Measurements from ENCODE around the gene HOXA6. TPM values are rescaled to one million over a fixed set of nuclear protein-coding genes. Genes with fewer than 3 reads are reported as not detected.

Gene HOXA6
- total RNA-seq, 1 experiment from 2014 or later, result not detected

- Histone ChIP-seq H2BK15ac (ENCODE audit: low read depth, low read length) (no peak within 1 kb of the TSS), H2AFZ (ENCODE audit: low read length) (no peak within 1 kb of the TSS), H3K4me2 (ENCODE audit: insufficient read depth, insufficient read length, low read length) (no peak within 1 kb of the TSS), H3K18ac (ENCODE audit: insufficient read length, low read depth, low read length) (no peak within 1 kb of the TSS), H2BK120ac (ENCODE audit: low read depth, low read length, poor library complexity, severe bottlenecking) (no peak within 1 kb of the TSS), H2AK5ac (ENCODE audit: insufficient read length, low read length) (no peak within 1 kb of the TSS), H2BK20ac (ENCODE audit: low read depth, low read length, poor library complexity, severe bottlenecking) (no peak within 1 kb of the TSS), H4K91ac (ENCODE audit: insufficient read length, low read depth, low read length) (no peak within 1 kb of the TSS), H2BK12ac (ENCODE audit: insufficient read length, low read depth, low read length) (no peak within 1 kb of the TSS), H4K8ac (replicated peaks; ENCODE audit: insufficient read length, low read depth, low read length) (no peak within 1 kb of the TSS), H3T11ph (ENCODE audit: low read length) (no peak within 1 kb of the TSS), H4K5ac (ENCODE audit: insufficient read length, low read depth, low read length) (no peak within 1 kb of the TSS), H2BK5ac (ENCODE audit: insufficient read length, low read length) (no peak within 1 kb of the TSS), H3K4ac (ENCODE audit: low read depth, low read length) (no peak within 1 kb of the TSS), H3K56ac (ENCODE audit: insufficient read length, low read depth, low read length) (no peak within 1 kb of the TSS), H3K23me2 (ENCODE audit: insufficient read length, low read depth, low read length, poor library complexity, severe bottlenecking) (no peaks in the 10 kb centered on the region), H3K79me1 (ENCODE audit: insufficient read depth, low read depth, low read length, poor library complexity, severe bottlenecking) (no peaks in the 10 kb centered on the region), H3K27me3 (ENCODE audit: insufficient read depth, low read length) (peaks cover 97% of the 10 kb centered on the region), H3K9ac (ENCODE audit: extremely low read depth, insufficient read length, low read length) (no peak within 1 kb of the TSS), H4K20me1 (ENCODE audit: control insufficient read depth, insufficient read depth, insufficient read length) (no peaks in the 10 kb centered on the region), H3K79me2 (ENCODE audit: insufficient read depth, low read length) (no peaks in the 10 kb centered on the region), H3K14ac (ENCODE audit: insufficient read depth, low read length) (no peak within 1 kb of the TSS), H3K23ac (ENCODE audit: insufficient read length, low read depth, low read length) (no peak within 1 kb of the TSS), H3K9me3 (ENCODE audit: control insufficient read depth, low read depth, low read length) (no peaks in the 10 kb centered on the region), H3K4me1 (ENCODE audit: insufficient read depth, low read length) (no peaks in the 10 kb centered on the region), H3K27ac (ENCODE audit: insufficient read length, low read depth, low read length) (no peak within 1 kb of the TSS)
- peaks cover 6 to 22% of the 10 kb centered on the region in 2 experiments; a peak in 4 of 5 replicates for H3K9me3 Mint-ChIP-seq
- peaks cover 98% of the 10 kb centered on the region for H3K27me3 Mint-ChIP-seq (ENCODE audit: low read depth)
- peak; percentile 52 for DNase-seq
- no peak within 1 kb of the TSS for H3K27ac Mint-ChIP-seq
- no CpG with 5 or more reads among the region's 82 CpGs for WGBS (ENCODE audit: extremely low coverage, insufficient read length, low lambda C conversion rate)
- peak within 1 kb of the TSS in 1 of 2 experiments; percentile 55; a peak in 3 of 5 replicates for H3K4me3 Mint-ChIP-seq
- H3K36me3 Mint-ChIP-seq (ENCODE audit: insufficient read depth in 1 of 3, low read depth in 3 of 3), result no peaks in the 10 kb centered on the region; a peak in 1 of 7 replicates
- H3K4me1 Mint-ChIP-seq, result peaks cover 0 to under 1% of the 10 kb centered on the region in 2 experiments; a peak in 2 of 4 replicates
- no peak for TF ChIP-seq CTCF (conservative IDR thresholded peaks at IDR 0.05)
Measured at GRCh38 chr7:27173956-27174873, 26.6 kb upstream of the HOXA6 start, which contains the start of gene HOXA10. Gene HOXA10, minus strand, starts transcription at chr7:27174320. Its CDS starts 14 bp downstream, at chr7:27174306.

Data from H9 (cell line).